ENCODE data around the gene NDUFB6.

NDUFB6 gene

DNA sequence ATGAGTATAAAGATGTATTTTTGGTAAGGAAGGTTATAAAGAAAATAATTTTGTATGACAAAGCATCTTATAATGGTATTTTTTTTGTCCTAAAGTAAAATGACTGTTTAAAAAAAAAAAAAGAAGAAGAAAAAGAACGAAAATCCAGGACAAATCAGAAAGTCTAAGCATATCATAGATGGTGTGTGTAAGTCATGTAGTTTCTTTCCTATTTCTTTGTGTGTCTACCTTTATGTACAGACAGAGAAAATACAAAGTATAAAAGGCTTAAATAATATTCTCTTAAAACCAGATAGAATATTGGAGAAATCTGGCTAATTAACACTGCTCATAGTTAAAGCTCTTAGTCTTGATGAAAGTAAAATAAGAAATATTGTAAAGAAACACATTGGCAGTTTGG lies 54.7 kb downstream of the NDUFB6 start:
- TF ChIP-seq, protein P1, sequence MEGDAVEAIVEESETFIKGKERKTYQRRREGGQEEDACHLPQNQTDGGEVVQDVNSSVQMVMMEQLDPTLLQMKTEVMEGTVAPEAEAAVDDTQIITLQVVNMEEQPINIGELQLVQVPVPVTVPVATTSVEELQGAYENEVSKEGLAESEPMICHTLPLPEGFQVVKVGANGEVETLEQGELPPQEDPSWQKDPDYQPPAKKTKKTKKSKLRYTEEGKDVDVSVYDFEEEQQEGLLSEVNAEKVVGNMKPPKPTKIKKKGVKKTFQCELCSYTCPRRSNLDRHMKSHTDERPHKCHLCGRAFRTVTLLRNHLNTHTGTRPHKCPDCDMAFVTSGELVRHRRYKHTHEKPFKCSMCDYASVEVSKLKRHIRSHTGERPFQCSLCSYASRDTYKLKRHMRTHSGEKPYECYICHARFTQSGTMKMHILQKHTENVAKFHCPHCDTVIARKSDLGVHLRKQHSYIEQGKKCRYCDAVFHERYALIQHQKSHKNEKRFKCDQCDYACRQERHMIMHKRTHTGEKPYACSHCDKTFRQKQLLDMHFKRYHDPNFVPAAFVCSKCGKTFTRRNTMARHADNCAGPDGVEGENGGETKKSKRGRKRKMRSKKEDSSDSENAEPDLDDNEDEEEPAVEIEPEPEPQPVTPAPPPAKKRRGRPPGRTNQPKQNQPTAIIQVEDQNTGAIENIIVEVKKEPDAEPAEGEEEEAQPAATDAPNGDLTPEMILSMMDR (IDR thresholded peaks at IDR 0.05): no peak
- intact Hi-C loops (cut with DNase I; ENCODE audit: low total_unique reads): no loop called here
- H3K9me3 ChIP-seq: no peaks in the 10 kb centered on the region
- H3K27me3 ChIP-seq: no peaks in the 10 kb centered on the region
- no peak for DNase-seq
- no peak overlapping the region for H3K27ac ChIP-seq
- no peaks in the 10 kb centered on the region for H3K36me3 ChIP-seq
- H3K4me3 ChIP-seq: no peak overlapping the region
- peaks cover 0 to 2% (median under 1%) of the 10 kb centered on the region in 4 donors for H3K4me1 ChIP-seq

DNA sequence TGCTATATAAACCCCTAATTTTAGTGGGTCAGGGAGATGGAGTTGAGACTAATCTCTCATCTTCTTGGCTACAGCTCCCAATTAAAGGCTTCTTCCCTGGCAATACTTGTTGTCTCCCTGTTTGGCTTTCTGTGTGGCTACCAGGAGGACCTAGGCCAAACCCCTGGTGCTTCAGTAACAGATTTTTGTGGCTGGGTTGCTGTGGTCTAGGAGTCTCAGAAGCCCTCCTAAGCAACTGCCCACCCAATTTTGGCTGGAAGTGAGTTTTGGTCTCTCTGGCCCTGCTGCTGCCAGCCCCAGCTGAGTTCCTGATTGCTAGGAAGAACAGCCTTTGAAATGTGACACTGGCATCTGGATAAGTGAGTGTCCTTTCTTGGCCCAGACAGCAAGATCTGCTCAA lies 56.7 kb downstream of the NDUFB6 start:
- TF ChIP-seq, protein P1 (IDR thresholded peaks at IDR 0.05): no peak
- Histone ChIP-seq H3K27ac (no peak overlapping the region), H3K4me1 (no peaks in the 10 kb centered on the region), H3K36me3 (no peaks in the 10 kb centered on the region), H3K27me3 (no peaks in the 10 kb centered on the region), H3K9me3 (no peaks in the 10 kb centered on the region), H3K4me3 (no peak overlapping the region)
- intact Hi-C loops (cut with DNase I; ENCODE audit: low total_unique reads): no loop called here
- DNase-seq: no peak

DNA sequence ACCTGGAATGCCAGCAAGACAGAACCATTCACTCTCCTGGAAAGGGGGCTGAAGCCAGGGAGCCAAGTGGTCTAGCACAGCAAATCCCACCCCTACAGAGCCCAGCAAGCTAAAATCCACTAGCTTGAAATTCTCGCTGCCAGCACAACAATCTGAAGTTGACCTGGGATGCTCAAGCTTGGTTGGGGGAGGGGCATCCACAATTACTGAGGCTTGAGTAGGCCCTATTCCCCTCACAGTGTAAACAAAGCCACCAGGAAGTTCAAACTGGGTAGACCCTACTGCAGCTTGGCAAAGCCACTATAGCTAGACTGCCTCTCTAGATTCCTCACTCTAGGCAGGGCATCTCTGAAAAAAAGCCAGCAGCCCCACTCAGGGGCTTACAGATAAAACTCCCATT lies 64.2 kb downstream of the NDUFB6 start:
- Histone ChIP-seq H3K4me1 (peaks cover 0 to 5% (median 0%) of the 10 kb centered on the region in 4 donors), H3K9me3 (no peaks in the 10 kb centered on the region), H3K27me3 (no peaks in the 10 kb centered on the region), H3K27ac (no peak overlapping the region), H3K36me3 (peaks cover 0 to 4% (median 0%) of the 10 kb centered on the region in 3 donors), H3K4me3 (no peak overlapping the region)
- no peak for DNase-seq
- TF ChIP-seq, protein P1 (IDR thresholded peaks at IDR 0.05): no peak
- intact Hi-C loops (cut with DNase I; ENCODE audit: low total_unique reads): no loop called here

DNA sequence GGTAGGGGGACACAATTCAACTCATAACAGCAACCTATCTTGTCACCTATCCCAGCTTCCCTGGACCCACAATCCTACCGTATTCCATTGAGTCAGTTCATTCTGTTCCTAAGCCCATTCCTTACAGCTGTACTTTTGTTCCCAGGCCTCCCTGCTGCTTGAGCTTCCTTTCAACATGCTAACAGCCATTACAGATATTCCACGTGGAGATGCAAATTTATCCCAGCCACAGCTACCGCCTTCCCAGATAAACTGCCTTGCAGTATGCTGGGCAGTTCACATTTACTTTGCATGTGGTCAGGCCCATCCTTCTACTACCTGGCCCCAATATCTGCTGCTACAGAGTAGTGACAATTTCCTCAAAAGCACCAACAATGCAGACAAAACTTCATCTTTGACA lies 70.0 kb downstream of the NDUFB6 start:
- no peak overlapping the region for H3K27ac ChIP-seq
- H3K4me1 ChIP-seq: peaks cover 0 to 5% (median 0%) of the 10 kb centered on the region in 4 donors
- TF ChIP-seq, protein P1 (IDR thresholded peaks at IDR 0.05): no peak
- no peak for DNase-seq
- H3K4me3 ChIP-seq: no peak overlapping the region
- no peaks in the 10 kb centered on the region for H3K9me3 ChIP-seq
- intact Hi-C loops (cut with DNase I; ENCODE audit: low total_unique reads): no loop called here
- H3K27me3 ChIP-seq: no peaks in the 10 kb centered on the region
- H3K36me3 ChIP-seq: peaks cover 15 to 18% (median 16%) of the 10 kb centered on the region in 3 donors

Data from tibial artery (tissue), 4 donors.